Uterus (tissue), 4 donors: ENCODE data around the gene ACMSD. TPM values are rescaled to one million over a fixed set of nuclear protein-coding genes. Genes with fewer than 3 reads are reported as not detected.
A peak's percentile ranks its signal among the peaks of the same experiment; 100 is the strongest.

Experiments
- DNase-seq, 2 donors: peaks; one replicate each; pipeline ENCODE4 v3.0.0-alpha.2; 2019 to 2020
- H3K27ac ChIP-seq, 2 donors: fragments of 200-600 bp; sonication (generic); 1 replicate in 1 of 2; 2 replicates in 1 of 2; pipeline ENCODE4 v1.5.1; 2016 to 2018
- H3K27me3 ChIP-seq, 2 donors: fragments of 200-600 bp; sonication (generic); one replicate each; pipeline ENCODE4 v1.5.1; 2018 to 2019; ENCODE audit warnings: control low read depth in 1 of 2
- H3K36me3 ChIP-seq, 2 donors: fragments of 200-600 bp; sonication (generic); one replicate each; pipeline ENCODE4 v1.5.1; 2019; ENCODE audit warnings: control low read depth in 1 of 2
- H3K4me1 ChIP-seq, 2 donors: fragments of 200-600 bp; sonication (generic); one replicate each; pipeline ENCODE4 v1.5.1; 2018 to 2019; ENCODE audit warnings: control low read depth in 1 of 2
- H3K4me3 ChIP-seq, 2 donors: fragments of 200-600 bp; sonication (generic); 1 replicate in 1 of 2; 2 replicates in 1 of 2; pipeline ENCODE4 v1.5.1; 2018 to 2019; ENCODE audit warnings: mild to moderate bottlenecking in 1 of 2
- H3K9me3 ChIP-seq, 2 donors: fragments of 200-600 bp; sonication (generic); one replicate each; pipeline ENCODE4 v1.5.1; 2019; ENCODE audit warnings: control low read depth in 1 of 2
- CTCF ChIP-seq, 4 experiments: fragments of 200-600 bp in 2 of 4; fragments of 450-650 bp in 2 of 4; sonication (generic) in 2 of 4; IDR thresholded peaks; one replicate each; pipeline ENCODE4 v1.5.1; 2016 to 2019; ENCODE audit warnings: antibody characterized with exemption in 4 of 4, mild to moderate bottlenecking in 2 of 4, moderate library complexity in 1 of 4
- POLR2A ChIP-seq, 2 donors: fragments of 450-650 bp; IDR thresholded peaks; one replicate each; pipeline ENCODE4 v1.6.1; 2016; ENCODE audit warnings: antibody characterized with exemption in 2 of 2, mild to moderate bottlenecking in 1 of 2, moderate library complexity in 1 of 2
- intact Hi-C: fragments of 100-400 bp; cut with DNase I; formaldehyde crosslinking; loops from one replicate; pipeline ENCODE4 v1.15.1; 2023; ENCODE audit warnings: low total_unique reads
- total RNA-seq, 4 donors: library from RNA; depleted of rRNA in 3 of 4; stranded (reverse); fragments of >200 nt in 3 of 4; gene quantifications; one replicate each; pipeline versions ENCODE4 v1.1.0 to v1.2.4, GENCODE V29; 2014 to 2023
- donor health status: DM: yes; HTN: yes; CAD: no.

Gene ACMSD
- total RNA-seq, 4 donors from 2014 or later = not detected

DNA sequence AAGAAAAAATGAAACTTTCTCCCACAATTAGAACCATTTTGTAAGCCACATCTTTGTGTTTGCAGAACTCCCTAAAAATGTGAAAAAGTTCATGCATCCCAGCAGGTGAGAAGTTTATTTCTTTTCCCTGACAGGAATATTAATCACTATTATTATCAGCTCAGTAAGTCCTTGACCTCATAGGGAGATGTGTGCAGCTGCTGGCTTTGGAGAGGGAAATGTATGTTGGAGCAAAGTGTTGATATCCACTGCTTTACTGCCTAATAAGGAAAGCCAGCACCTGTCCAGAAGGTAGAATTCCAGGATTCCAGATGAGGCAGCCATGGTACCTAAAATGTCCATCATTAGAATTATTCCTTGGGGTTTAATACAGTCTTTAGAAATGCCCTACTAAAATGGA lies 44.4 kb downstream of the ACMSD start:
- intact Hi-C loops = no loop called here
- no peaks in the 10 kb centered on the region for H3K36me3 ChIP-seq
- no peaks in the 10 kb centered on the region for H3K27me3 ChIP-seq
- DNase-seq = no peak
- H3K9me3 ChIP-seq = no peaks in the 10 kb centered on the region
- H3K4me1 ChIP-seq = no peaks in the 10 kb centered on the region
- H3K4me3 ChIP-seq = no peak overlapping the region
- H3K27ac ChIP-seq = no peak overlapping the region
- TF ChIP-seq POLR2A (IDR thresholded peaks at IDR 0.05) (no peak), CTCF (IDR thresholded peaks at IDR 0.05) (no peak)

DNA sequence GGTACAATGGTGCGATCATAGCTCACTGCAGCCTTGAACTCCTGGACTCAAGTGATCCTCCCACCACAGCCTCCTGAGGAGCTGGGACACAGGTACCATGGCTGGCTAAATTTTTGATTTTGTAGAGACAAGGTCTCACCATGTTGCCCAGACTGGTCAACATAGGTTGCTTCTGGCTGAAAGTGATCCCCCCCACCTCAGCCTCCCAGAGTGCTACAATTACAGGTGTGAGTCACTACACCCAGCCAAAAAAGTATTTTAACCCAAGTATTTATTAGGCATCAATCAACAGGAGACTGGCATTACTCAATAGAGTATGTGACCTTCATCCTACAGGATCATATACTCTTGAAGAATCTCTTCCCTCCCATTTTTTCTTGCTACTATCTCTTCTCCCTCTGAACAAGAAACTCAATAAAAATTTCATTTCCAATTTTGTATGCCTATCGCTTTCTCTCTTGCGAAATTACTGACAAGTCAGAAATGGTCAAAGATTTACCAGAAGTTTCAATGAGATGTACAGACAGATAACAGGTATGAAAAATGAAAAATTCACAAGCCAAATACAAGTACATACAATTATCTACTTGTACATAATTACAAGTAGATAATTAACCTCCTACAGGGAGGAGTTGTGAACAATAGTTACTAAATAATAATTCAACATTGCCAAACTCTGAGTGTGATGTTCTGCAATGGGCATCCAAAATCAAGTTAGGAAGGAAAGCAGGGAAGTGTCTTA lies 45.3 kb downstream of the ACMSD start:
- no peak for TF ChIP-seq POLR2A (IDR thresholded peaks at IDR 0.05)
- no peak for TF ChIP-seq CTCF (IDR thresholded peaks at IDR 0.05)
- Histone ChIP-seq H3K4me3 (no peak overlapping the region), H3K4me1 (no peaks in the 10 kb centered on the region), H3K27me3 (no peaks in the 10 kb centered on the region), H3K36me3 (no peaks in the 10 kb centered on the region), H3K9me3 (no peaks in the 10 kb centered on the region), H3K27ac (no peak overlapping the region)
- intact Hi-C loops = no loop called here
- no peak for DNase-seq

GRCh38 chr2:134884435-134884834 lies 46.0 kb downstream of the ACMSD start:
- no peak overlapping the region for H3K4me3 ChIP-seq
- intact Hi-C loops = no loop called here

GRCh38 chr2:134892282-134893035 lies 54.0 kb downstream of the ACMSD start:
- no peak for DNase-seq
- Histone ChIP-seq H3K27me3 (no peaks in the 10 kb centered on the region), H3K36me3 (no peaks in the 10 kb centered on the region), H3K4me1 (no peaks in the 10 kb centered on the region), H3K27ac (no peak overlapping the region), H3K9me3 (no peaks in the 10 kb centered on the region), H3K4me3 (no peak overlapping the region)
- intact Hi-C loops = no loop called here
- no peak for TF ChIP-seq CTCF (IDR thresholded peaks at IDR 0.05)
- TF ChIP-seq POLR2A (IDR thresholded peaks at IDR 0.05) = no peak

More at GRCh38 chr2:134884435-134884834, 46.0 kb downstream of the ACMSD start:
- DNase-seq = no peak
- H3K9me3 ChIP-seq = no peaks in the 10 kb centered on the region
- H3K36me3 ChIP-seq = no peaks in the 10 kb centered on the region
- H3K27me3 ChIP-seq = no peaks in the 10 kb centered on the region
- H3K4me1 ChIP-seq = no peaks in the 10 kb centered on the region
- H3K27ac ChIP-seq = no peak overlapping the region
- no peak for TF ChIP-seq CTCF (IDR thresholded peaks at IDR 0.05)

- DNase-seq = no peak
- Histone ChIP-seq H3K27me3 (no peaks in the 10 kb centered on the region), H3K9me3 (no peaks in the 10 kb centered on the region), H3K27ac (no peak overlapping the region), H3K4me3 (no peak overlapping the region), H3K4me1 (no peaks in the 10 kb centered on the region), H3K36me3 (no peaks in the 10 kb centered on the region)
- TF ChIP-seq CTCF (IDR thresholded peaks at IDR 0.05) = peak in 2 of 4 experiments; percentile 28 to 32
- no peak for TF ChIP-seq POLR2A (IDR thresholded peaks at IDR 0.05)
- intact Hi-C loops = no loop called here
Measured at GRCh38 chr2:134897932-134898331, 59.5 kb downstream of the ACMSD start.
